ENCODE measurements around the gene PRSS48.

DNA sequence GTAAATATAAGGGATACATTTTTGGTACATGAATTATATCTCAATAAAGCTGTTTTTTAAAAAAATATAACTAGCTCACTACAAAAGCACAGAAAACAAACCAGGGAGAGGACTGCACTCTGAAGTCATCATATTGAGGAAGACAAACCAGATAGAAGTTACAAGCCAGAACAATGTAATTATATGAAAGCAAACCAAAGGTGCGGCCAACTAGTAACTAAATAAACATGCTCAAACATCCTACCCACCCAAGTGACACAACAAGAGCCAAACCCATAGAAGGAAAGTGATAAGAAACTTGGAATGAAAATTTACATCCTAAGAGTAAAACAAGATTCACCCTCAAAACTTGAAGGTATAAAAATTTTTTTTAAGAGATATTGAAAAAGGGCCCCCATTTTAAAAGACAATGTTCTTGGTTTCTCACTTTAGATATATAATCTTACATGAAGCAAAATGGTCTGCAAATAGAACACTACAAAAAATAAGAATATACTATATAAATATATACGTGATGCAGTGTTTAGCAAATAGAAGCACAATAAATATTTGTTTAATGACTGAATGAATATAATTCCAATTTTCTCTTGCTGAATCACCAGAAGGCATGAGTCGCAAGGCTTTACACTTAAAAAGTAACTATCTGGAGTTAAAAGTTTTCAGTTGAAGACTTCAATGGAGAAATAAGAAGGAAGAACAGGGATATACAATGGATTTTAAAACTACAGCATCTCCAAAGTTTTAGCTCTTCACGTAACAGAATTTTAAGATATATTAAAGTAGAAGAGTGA, 52.5 kb downstream of the PRSS48 start:
- TF ChIP-seq, protein P1, sequence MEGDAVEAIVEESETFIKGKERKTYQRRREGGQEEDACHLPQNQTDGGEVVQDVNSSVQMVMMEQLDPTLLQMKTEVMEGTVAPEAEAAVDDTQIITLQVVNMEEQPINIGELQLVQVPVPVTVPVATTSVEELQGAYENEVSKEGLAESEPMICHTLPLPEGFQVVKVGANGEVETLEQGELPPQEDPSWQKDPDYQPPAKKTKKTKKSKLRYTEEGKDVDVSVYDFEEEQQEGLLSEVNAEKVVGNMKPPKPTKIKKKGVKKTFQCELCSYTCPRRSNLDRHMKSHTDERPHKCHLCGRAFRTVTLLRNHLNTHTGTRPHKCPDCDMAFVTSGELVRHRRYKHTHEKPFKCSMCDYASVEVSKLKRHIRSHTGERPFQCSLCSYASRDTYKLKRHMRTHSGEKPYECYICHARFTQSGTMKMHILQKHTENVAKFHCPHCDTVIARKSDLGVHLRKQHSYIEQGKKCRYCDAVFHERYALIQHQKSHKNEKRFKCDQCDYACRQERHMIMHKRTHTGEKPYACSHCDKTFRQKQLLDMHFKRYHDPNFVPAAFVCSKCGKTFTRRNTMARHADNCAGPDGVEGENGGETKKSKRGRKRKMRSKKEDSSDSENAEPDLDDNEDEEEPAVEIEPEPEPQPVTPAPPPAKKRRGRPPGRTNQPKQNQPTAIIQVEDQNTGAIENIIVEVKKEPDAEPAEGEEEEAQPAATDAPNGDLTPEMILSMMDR (IDR thresholded peaks at IDR 0.05; ENCODE audit: poor library complexity, severe bottlenecking) = no peak
- TF ChIP-seq EZH2 (IDR thresholded peaks at IDR 0.05; ENCODE audit: borderline replicate concordance, insufficient read depth, low read length, poor library complexity, severe bottlenecking) = no peak

Measured in neural cell (in vitro differentiated cells).